HCT116 (cell line): ENCODE measurements around the gene UCKL1. TPM values are rescaled to one million over a fixed set of nuclear protein-coding genes. Genes with fewer than 3 reads are reported as not detected.

Source experiments
- ATAC-seq: fragments of 200-7000 bp; cut with Tn5 transposase; 2 replicates; pipeline ENCODE4 v1.9.1; 2020; ENCODE audit warnings: mild to moderate bottlenecking, moderate library complexity
- BruUV-seq: library from RNA; stranded (reverse); fragments of 400-500 nt; replicated peaks from 2 replicates; lab custom pipeline; 2021; lab: Mats Ljungman, UMichigan
- CTCF ChIA-PET: fragments of 300-600 bp; sonication (Branson Sonifier 250); formaldehyde crosslinking; loops from one replicate; lab custom pipeline; 2021; ENCODE audit warnings: antibody characterized with exemption; lab: Charles Lee
- POLR2A ChIA-PET: fragments of 300-600, 350-600 bp; sonication (Branson Sonifier 250); formaldehyde crosslinking; loops from one replicate; lab custom pipeline; 2021; ENCODE audit warnings: antibody characterized with exemption; lab: Charles Lee
- RAD21 ChIA-PET, 2 experiments: fragments of 300-600 bp; sonication (Branson Sonifier 250); formaldehyde crosslinking; loops; one replicate each; lab custom pipeline; 2023; ENCODE audit warnings: low total read pairs in 2 of 2; ENCODE audit not compliant: uncharacterized antibody in 2 of 2, unreplicated experiment in 2 of 2, low non-redundant PET in 1 of 2; lab: Charles Lee
- DNase-seq: peaks from one replicate; pipeline ENCODE4 v3.0.0-alpha.2; 2010; ENCODE audit warnings: low read depth, low spot score
- H2AFZ ChIP-seq: fragments of 200-600 bp; shearing (Covaris generic), sonication (generic); 2 replicates; pipeline ENCODE4 v1.6.1; 2017; ENCODE audit warnings: low read depth, mixed run types, mixed read lengths, antibody characterized with exemption, low read length; ENCODE audit not compliant: poor library complexity, severe bottlenecking
- H3K27ac ChIP-seq: 2 replicates; pipeline ENCODE4 v1.5.1; 2012; ENCODE audit warnings: low read depth, low read length
- H3K27me3 ChIP-seq: fragments of 200-600 bp; sonication (generic); 2 replicates; pipeline ENCODE4 v1.6.1; 2016; ENCODE audit warnings: mixed run types, low read length, mixed read lengths; ENCODE audit not compliant: insufficient read depth
- H3K36me3 ChIP-seq, 2 experiments: fragments of 200-500 bp in 1 of 2; fragments of 200-600 bp in 1 of 2; sonication (Bioruptor generic) in 1 of 2; sonication (generic) in 1 of 2; 2 replicates each; pipeline versions ENCODE4 v1.5.1 to v1.6.1; 2014 to 2016; ENCODE audit warnings: low read length in 2 of 2, inconsistent platforms in 1 of 2, mixed read lengths in 1 of 2, mixed run types in 1 of 2; ENCODE audit not compliant: insufficient read depth in 2 of 2, control insufficient read depth in 1 of 2
- H3K4me1 ChIP-seq, 2 experiments: fragments of 200-600 bp in 1 of 2; sonication (generic) in 1 of 2; 2 replicates each; pipeline versions ENCODE4 v1.5.1 to v1.6.1; 2012 to 2017; ENCODE audit warnings: low read length in 2 of 2, inconsistent platforms in 1 of 2, mild to moderate bottlenecking in 1 of 2, mixed read lengths in 1 of 2, mixed run types in 1 of 2, moderate library complexity in 1 of 2; ENCODE audit not compliant: insufficient read depth in 2 of 2, control insufficient read depth in 1 of 2
- H3K4me2 ChIP-seq: fragments of 200-600 bp; sonication (generic); 2 replicates; pipeline ENCODE4 v1.6.1; 2017; ENCODE audit warnings: mixed run types, low read length, mixed read lengths
- H3K4me3 ChIP-seq, 2 experiments: fragments of 200-600 bp in 1 of 2; sonication (generic) in 1 of 2; replicated peaks in 1 of 2; 2 replicates each; pipeline ENCODE4 v1.5.1; 2011 to 2016; ENCODE audit warnings: low read length in 2 of 2, control low read depth in 1 of 2, low read depth in 1 of 2, mild to moderate bottlenecking in 1 of 2, mixed read lengths in 1 of 2, mixed run types in 1 of 2
- H3K79me2 ChIP-seq: fragments of 200-600 bp; sonication (generic); 2 replicates; pipeline ENCODE4 v1.6.1; 2017; ENCODE audit warnings: mild to moderate bottlenecking, mixed run types, low read length, moderate library complexity, mixed read lengths; ENCODE audit not compliant: insufficient read depth
- H3K9ac ChIP-seq: fragments of 200-600 bp; sonication (generic); 2 replicates; pipeline ENCODE4 v1.6.1; 2016; ENCODE audit warnings: low read length, mixed read lengths
- H3K9me2 ChIP-seq: fragments of 200-600 bp; sonication (generic), shearing (Covaris generic); 2 replicates; pipeline ENCODE4 v1.6.1; 2017; ENCODE audit warnings: mixed run types, mild to moderate bottlenecking, moderate library complexity; ENCODE audit not compliant: insufficient read depth
- H3K9me3 ChIP-seq, 2 experiments: fragments of 200-500 bp in 1 of 2; fragments of 200-600 bp in 1 of 2; sonication (Bioruptor generic) in 1 of 2; sonication (generic) in 1 of 2; 2 replicates each; pipeline ENCODE4 v1.6.1; 2014 to 2017; ENCODE audit warnings: low read length in 2 of 2, mixed read lengths in 2 of 2, inconsistent platforms in 1 of 2, low read depth in 1 of 2, mild to moderate bottlenecking in 1 of 2, mixed run types in 1 of 2, moderate library complexity in 1 of 2; ENCODE audit not compliant: control insufficient read depth in 1 of 2, insufficient read depth in 1 of 2
- H4K20me1 ChIP-seq: fragments of 200-600 bp; sonication (generic), shearing (Covaris generic); 2 replicates; pipeline ENCODE4 v1.6.1; 2017; ENCODE audit warnings: mixed run types, mild to moderate bottlenecking, moderate library complexity; ENCODE audit not compliant: insufficient read depth
- CBX3 ChIP-seq: IDR thresholded peaks from 2 replicates; pipeline ENCODE4 v1.6.1; 2012; ENCODE audit warnings: low read depth
- ELF1 ChIP-seq: IDR thresholded peaks from 2 replicates; pipeline ENCODE4 v1.6.1; 2012; ENCODE audit warnings: low read depth, borderline replicate concordance
- EZH2 ChIP-seq: fragments of 200-600 bp; sonication (generic); IDR thresholded peaks from 2 replicates; pipeline ENCODE4 v1.6.1; 2017; ENCODE audit warnings: antibody characterized with exemption, mixed run types
- FOSL1 ChIP-seq: IDR thresholded peaks from 2 replicates; pipeline ENCODE4 v1.6.1; 2012; ENCODE audit warnings: low read depth
- JUND ChIP-seq: IDR thresholded peaks from 2 replicates; pipeline ENCODE4 v1.6.1; 2012
- POLR2A ChIP-seq: IDR thresholded peaks from 2 replicates; pipeline ENCODE4 v1.7.0; 2011; ENCODE audit warnings: borderline replicate concordance; ENCODE audit not compliant: insufficient read depth, insufficient read length; ENCODE audit errors: extremely low read depth
- POLR2AphosphoS5 ChIP-seq: IDR thresholded peaks from 2 replicates; pipeline ENCODE4 v1.6.1; 2011; ENCODE audit warnings: mild to moderate bottlenecking, low read depth, low read length, moderate library complexity
- SP1 ChIP-seq: IDR thresholded peaks from 2 replicates; pipeline ENCODE4 v1.6.1; 2012; ENCODE audit warnings: low read depth
- SRF ChIP-seq: IDR thresholded peaks from 2 replicates; pipeline ENCODE4 v1.6.1; 2012; ENCODE audit warnings: low read depth
- YY1 ChIP-seq: IDR thresholded peaks from 2 replicates; pipeline ENCODE4 v1.6.1; 2011; ENCODE audit warnings: low read length, low read depth, moderate library complexity, mild to moderate bottlenecking; ENCODE audit not compliant: insufficient replicate concordance; ENCODE audit errors: extremely low read depth
- ZFX ChIP-seq: fragments of 450-650 bp; IDR thresholded peaks from 2 replicates; pipeline ENCODE4 v1.6.1; 2017
- ZNF274 ChIP-seq: fragments of 200-500 bp; sonication (Bioruptor generic); IDR thresholded peaks from 2 replicates; pipeline ENCODE4 v1.6.1; 2014; ENCODE audit warnings: mild to moderate bottlenecking, low read depth, low read length, inconsistent platforms
- intact Hi-C: fragments of 100-400 bp; cut with micrococcal nuclease; formaldehyde crosslinking; loops from 2 replicates; pipeline ENCODE4 v1.10.0; 2022
- total RNA-seq: library from RNA; stranded (reverse); gene quantifications from one replicate; pipeline ENCODE4 v1.2.1, GENCODE V29; 2021; ENCODE audit not compliant: unreplicated experiment
- TF ChIP-seq, protein P1 (sequence below): IDR thresholded peaks from 2 replicates; pipeline ENCODE4 v1.6.1; 2012
- TF ChIP-seq, protein P2 (sequence below): IDR thresholded peaks from 2 replicates; pipeline ENCODE4 v1.6.1; 2012; ENCODE audit warnings: low read depth
- TF ChIP-seq, protein P3 (sequence below), 3 experiments: fragments of 200-600 bp in 1 of 3; sonication (generic) in 1 of 3; IDR thresholded peaks in 2 of 3; conservative IDR thresholded peaks in 1 of 3; 2 replicates each; pipeline ENCODE4 v1.5.1; 2012 to 2017; ENCODE audit warnings: low read depth in 2 of 3, low read length in 2 of 3, antibody characterized with exemption in 1 of 3, borderline replicate concordance in 1 of 3, control low read depth in 1 of 3, mild to moderate bottlenecking in 1 of 3, mixed read lengths in 1 of 3, mixed run types in 1 of 3, moderate library complexity in 1 of 3; ENCODE audit not compliant: insufficient read depth in 1 of 3

Gene UCKL1
- total RNA-seq, 1 experiment from 2014 or later, result 54.2 TPM

DNA sequence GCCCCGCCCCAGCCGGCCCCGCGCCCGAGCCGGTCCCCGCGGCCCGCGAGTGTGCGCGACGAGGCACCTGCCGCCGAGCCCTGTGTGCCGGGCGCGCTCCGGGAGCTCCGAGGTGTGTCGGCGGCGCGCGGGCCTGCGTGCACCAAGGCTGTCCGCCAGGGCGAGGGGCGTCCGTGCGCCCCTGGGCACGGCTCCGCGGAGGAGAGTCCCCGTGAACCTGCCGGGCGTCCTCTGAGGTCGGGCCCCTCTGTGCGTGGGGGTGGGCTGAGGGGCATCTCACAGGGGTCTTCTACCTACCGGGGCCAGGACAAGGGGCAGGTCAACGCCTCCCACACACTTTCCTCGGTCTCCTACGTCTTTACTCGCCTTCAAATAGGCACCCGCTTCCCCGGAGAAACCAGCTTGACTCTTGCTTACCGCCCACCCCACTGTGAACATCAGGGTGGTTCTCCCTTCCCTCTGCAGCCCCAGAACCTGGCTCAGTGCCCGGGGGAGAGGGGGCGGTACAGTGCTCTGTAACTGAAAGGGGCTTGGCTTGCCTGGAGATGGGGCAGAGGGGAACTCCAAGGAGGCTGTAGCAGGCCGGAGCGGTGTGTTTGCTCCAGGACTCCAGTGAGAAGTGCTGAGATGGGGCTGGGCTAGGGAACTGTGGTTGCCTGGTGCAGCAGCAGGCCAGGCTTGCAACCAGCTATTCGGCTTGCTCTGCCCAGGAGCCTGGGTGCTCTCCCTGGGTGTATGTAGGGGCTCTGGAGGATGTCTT, 23.5 kb upstream of the UCKL1 start, which contains the start of gene SAMD10:
Gene SAMD10 (minus strand): TSS at position 86 of the 760 bp plus-strand sequence. CDS start 175 bp downstream, outside the sequence.
- H3K27me3 ChIP-seq, result no peaks in the 10 kb centered on the region
- intact Hi-C loops, result loop anchor here (2.0 to 10.0 kb wide), 5 partner anchors 23 to 195 kb away; partner anchors contain the start of genes ABHD16B, TPD52L2 and UCKL1
- RAD21 ChIA-PET, result no interaction called here
- peak within 1 kb of the TSS; percentile 94 to 98 for H3K4me3 ChIP-seq
- CTCF ChIA-PET, result interaction anchor here (0.5 to 2.2 kb wide), 9 partner anchors 21 to 449 kb away, joined by 3 to 17 read pairs (median 5); partner anchors contain the start of genes PTK6 and TPD52L2
- BruUV-seq, result no TSS peak
- peak within 1 kb of the TSS; percentile 96 for H3K4me2 ChIP-seq
- peak within 1 kb of the TSS; percentile 68 for H2AFZ ChIP-seq
- H3K79me2 ChIP-seq, result peaks cover 36% of the 10 kb centered on the region
- H3K9me2 ChIP-seq, result no peaks in the 10 kb centered on the region
- no peaks in the 10 kb centered on the region for H4K20me1 ChIP-seq
- no peaks in the 10 kb centered on the region for H3K9me3 ChIP-seq
- no peak for TF ChIP-seq CBX3
- no peak for TF ChIP-seq YY1
- no peak for TF ChIP-seq SP1
- TF ChIP-seq SRF, result no peak
- no peak for TF ChIP-seq POLR2AphosphoS5
- TF ChIP-seq, protein P1, sequence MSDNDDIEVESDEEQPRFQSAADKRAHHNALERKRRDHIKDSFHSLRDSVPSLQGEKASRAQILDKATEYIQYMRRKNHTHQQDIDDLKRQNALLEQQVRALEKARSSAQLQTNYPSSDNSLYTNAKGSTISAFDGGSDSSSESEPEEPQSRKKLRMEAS, result no peak
- no peak for TF ChIP-seq FOSL1
- no peak for TF ChIP-seq JUND
- TF ChIP-seq, protein P2, sequence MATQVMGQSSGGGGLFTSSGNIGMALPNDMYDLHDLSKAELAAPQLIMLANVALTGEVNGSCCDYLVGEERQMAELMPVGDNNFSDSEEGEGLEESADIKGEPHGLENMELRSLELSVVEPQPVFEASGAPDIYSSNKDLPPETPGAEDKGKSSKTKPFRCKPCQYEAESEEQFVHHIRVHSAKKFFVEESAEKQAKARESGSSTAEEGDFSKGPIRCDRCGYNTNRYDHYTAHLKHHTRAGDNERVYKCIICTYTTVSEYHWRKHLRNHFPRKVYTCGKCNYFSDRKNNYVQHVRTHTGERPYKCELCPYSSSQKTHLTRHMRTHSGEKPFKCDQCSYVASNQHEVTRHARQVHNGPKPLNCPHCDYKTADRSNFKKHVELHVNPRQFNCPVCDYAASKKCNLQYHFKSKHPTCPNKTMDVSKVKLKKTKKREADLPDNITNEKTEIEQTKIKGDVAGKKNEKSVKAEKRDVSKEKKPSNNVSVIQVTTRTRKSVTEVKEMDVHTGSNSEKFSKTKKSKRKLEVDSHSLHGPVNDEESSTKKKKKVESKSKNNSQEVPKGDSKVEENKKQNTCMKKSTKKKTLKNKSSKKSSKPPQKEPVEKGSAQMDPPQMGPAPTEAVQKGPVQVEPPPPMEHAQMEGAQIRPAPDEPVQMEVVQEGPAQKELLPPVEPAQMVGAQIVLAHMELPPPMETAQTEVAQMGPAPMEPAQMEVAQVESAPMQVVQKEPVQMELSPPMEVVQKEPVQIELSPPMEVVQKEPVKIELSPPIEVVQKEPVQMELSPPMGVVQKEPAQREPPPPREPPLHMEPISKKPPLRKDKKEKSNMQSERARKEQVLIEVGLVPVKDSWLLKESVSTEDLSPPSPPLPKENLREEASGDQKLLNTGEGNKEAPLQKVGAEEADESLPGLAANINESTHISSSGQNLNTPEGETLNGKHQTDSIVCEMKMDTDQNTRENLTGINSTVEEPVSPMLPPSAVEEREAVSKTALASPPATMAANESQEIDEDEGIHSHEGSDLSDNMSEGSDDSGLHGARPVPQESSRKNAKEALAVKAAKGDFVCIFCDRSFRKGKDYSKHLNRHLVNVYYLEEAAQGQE, result no peak
- TF ChIP-seq EZH2, result no peak
- no peak for TF ChIP-seq ZNF274
- no peak for TF ChIP-seq ELF1
- no peak for TF ChIP-seq POLR2A
- TF ChIP-seq ZFX, result peak; percentile 52; the same call in 1 of the 2 replicates
- TF ChIP-seq, protein P3, sequence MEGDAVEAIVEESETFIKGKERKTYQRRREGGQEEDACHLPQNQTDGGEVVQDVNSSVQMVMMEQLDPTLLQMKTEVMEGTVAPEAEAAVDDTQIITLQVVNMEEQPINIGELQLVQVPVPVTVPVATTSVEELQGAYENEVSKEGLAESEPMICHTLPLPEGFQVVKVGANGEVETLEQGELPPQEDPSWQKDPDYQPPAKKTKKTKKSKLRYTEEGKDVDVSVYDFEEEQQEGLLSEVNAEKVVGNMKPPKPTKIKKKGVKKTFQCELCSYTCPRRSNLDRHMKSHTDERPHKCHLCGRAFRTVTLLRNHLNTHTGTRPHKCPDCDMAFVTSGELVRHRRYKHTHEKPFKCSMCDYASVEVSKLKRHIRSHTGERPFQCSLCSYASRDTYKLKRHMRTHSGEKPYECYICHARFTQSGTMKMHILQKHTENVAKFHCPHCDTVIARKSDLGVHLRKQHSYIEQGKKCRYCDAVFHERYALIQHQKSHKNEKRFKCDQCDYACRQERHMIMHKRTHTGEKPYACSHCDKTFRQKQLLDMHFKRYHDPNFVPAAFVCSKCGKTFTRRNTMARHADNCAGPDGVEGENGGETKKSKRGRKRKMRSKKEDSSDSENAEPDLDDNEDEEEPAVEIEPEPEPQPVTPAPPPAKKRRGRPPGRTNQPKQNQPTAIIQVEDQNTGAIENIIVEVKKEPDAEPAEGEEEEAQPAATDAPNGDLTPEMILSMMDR (IDR thresholded peaks at IDR 0.05 in 2 of 3, conservative IDR thresholded peaks at IDR 0.05 in 1 of 3; ENCODE audit: borderline replicate concordance in 1 of 3, insufficient read depth in 1 of 3, low read depth in 2 of 3, low read length in 2 of 3), result peak in 1 of 3 experiments; percentile 11; a peak in 2 of 6 replicates
- ATAC-seq (peak; percentile 12), DNase-seq (no peak)
- H3K27ac ChIP-seq, result peak within 1 kb of the TSS; percentile 69
- H3K9ac ChIP-seq, result peak within 1 kb of the TSS; percentile 80
- peaks cover 7 to 13% of the 10 kb centered on the region in 2 experiments; a peak in 3 of 4 replicates for H3K36me3 ChIP-seq
- H3K4me1 ChIP-seq, result peaks cover 22 to 45% of the 10 kb centered on the region in 2 experiments
- POLR2A ChIA-PET, result interaction anchor here (1.2 to 1.3 kb wide), 3 partner anchors 22 to 442 kb away, joined by 4 to 6 read pairs (median 4); partner anchors contain the start of genes PTK6 and TCEA2
